Psoas muscle (tissue), 8 donors: ENCODE measurements around the gene SPATA6L. TPM values are rescaled to one million over a fixed set of nuclear protein-coding genes. Genes with fewer than 3 reads are reported as not detected.

Source experiments
- ATAC-seq, 4 donors: fragments of 200-7000 bp; cut with Tn5 transposase; one replicate each; pipeline ENCODE4 v1.9.1; 2020; ENCODE audit warnings: moderate library complexity in 3 of 4, mild to moderate bottlenecking in 2 of 4
- DNase-seq, 2 donors: peaks; one replicate each; pipeline ENCODE4 v3.0.0-alpha.2; 2020
- H3K27ac ChIP-seq: fragments of 200-600 bp; one replicate; pipeline ENCODE4 v1.8.0; 2022
- H3K27me3 ChIP-seq, 3 donors: fragments of 200-600 bp in 1 of 3; one replicate each; pipeline versions ENCODE4 v1.6.1 to v1.8.0; 2013 to 2022; ENCODE audit warnings: low read length in 2 of 3, mild to moderate bottlenecking in 2 of 3, moderate library complexity in 1 of 3; ENCODE audit not compliant: insufficient read depth in 3 of 3
- H3K36me3 ChIP-seq, 2 donors: fragments of 200-600 bp in 1 of 2; one replicate each; pipeline versions ENCODE4 v1.6.1 to v1.8.0; 2013 to 2022; ENCODE audit warnings: low read depth in 1 of 2, mild to moderate bottlenecking in 1 of 2, moderate library complexity in 1 of 2; ENCODE audit not compliant: insufficient read depth in 1 of 2
- H3K4me1 ChIP-seq: fragments of 200-600 bp; one replicate; pipeline ENCODE4 v1.8.0; 2022
- H3K4me3 ChIP-seq: fragments of 200-600 bp; one replicate; pipeline ENCODE4 v1.8.0; 2022; ENCODE audit warnings: mild to moderate bottlenecking
- H3K9me3 ChIP-seq: fragments of 200-600 bp; one replicate; pipeline ENCODE4 v1.8.0; 2022
- WGBS, 3 donors: extraction: QIAGEN DNeasy Blood & Tissue Kit; methylation state at CpG; one replicate each; pipeline versions ENCODE4 v1.1.6 to v1.1.7; 2013; 5-methylcytosine and 5-hydroxymethylcytosine counted together
- intact Hi-C, 2 donors: fragments of 100-400 bp; cut with DNase I; formaldehyde crosslinking; loops; one replicate each; pipeline versions ENCODE4 v1.11.0 to v1.14.2; 2022
- polyA plus RNA-seq, 3 donors: library from polyadenylated mRNA; stranded (reverse); fragments of 200-250 nt; gene quantifications; one replicate each; pipeline ENCODE4 v1.2.3, GENCODE V29; 2013
- total RNA-seq, 4 donors: library from RNA; stranded (reverse); fragmentation: NEBNext Ultra II Directional in 2 of 4; extraction: Animal tissue kit (Norgen Biotek cat#: 25700) in 2 of 4; gene quantifications; one replicate each; pipeline versions ENCODE4 v1.2.1 to v1.2.4, GENCODE V29; 2021 to 2023
- TF ChIP-seq, protein P1 (sequence below): fragments of 200-600 bp; IDR thresholded peaks from one replicate; pipeline ENCODE4 v1.8.0; 2022; ENCODE audit warnings: antibody characterized with exemption
- donor health status: healthy with polysubstance abuse.
- donor health status: DM: no; HTN: no; CAD: no; lungs with moderate emphysema.
- donor health status: Bipolar disorder and iron deficiency.
- donor health status: healthy.
- donor health status: DM: yes; HTN: yes; CAD: no.
- donor health status: DM: no; HTN: no; CAD: no.
- donor health status: DM: no; HTN: no; CAD: no.
- donor health status: DM: yes; HTN: yes; CAD: no.

SPATA6L gene
- total and polyA plus RNA-seq, 7 donors = 0.09 to 0.79 (median 0.22) TPM

- no peaks in the 10 kb centered on the region for H3K4me1 ChIP-seq
- DNase-seq = peak; percentile 20 to 63
- TF ChIP-seq, protein P1, sequence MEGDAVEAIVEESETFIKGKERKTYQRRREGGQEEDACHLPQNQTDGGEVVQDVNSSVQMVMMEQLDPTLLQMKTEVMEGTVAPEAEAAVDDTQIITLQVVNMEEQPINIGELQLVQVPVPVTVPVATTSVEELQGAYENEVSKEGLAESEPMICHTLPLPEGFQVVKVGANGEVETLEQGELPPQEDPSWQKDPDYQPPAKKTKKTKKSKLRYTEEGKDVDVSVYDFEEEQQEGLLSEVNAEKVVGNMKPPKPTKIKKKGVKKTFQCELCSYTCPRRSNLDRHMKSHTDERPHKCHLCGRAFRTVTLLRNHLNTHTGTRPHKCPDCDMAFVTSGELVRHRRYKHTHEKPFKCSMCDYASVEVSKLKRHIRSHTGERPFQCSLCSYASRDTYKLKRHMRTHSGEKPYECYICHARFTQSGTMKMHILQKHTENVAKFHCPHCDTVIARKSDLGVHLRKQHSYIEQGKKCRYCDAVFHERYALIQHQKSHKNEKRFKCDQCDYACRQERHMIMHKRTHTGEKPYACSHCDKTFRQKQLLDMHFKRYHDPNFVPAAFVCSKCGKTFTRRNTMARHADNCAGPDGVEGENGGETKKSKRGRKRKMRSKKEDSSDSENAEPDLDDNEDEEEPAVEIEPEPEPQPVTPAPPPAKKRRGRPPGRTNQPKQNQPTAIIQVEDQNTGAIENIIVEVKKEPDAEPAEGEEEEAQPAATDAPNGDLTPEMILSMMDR = no peak
- peak overlapping the region; percentile 46 for H3K27ac ChIP-seq
- peak overlapping the region; percentile 4 for H3K4me3 ChIP-seq
- intact Hi-C loops = no loop called here
- no peaks in the 10 kb centered on the region for H3K9me3 ChIP-seq
- peak; percentile 91 to 95 (median 93) for ATAC-seq
- H3K36me3 ChIP-seq = no peaks in the 10 kb centered on the region
- H3K27me3 ChIP-seq = no peaks in the 10 kb centered on the region
- WGBS, 3 donors = 30 to 43% (median 34%) methylated on average over 12 of the region's 12 CpGs
Observed at GRCh38 chr9:4583001-4583400, 83.3 kb downstream of the SPATA6L start.

DNA sequence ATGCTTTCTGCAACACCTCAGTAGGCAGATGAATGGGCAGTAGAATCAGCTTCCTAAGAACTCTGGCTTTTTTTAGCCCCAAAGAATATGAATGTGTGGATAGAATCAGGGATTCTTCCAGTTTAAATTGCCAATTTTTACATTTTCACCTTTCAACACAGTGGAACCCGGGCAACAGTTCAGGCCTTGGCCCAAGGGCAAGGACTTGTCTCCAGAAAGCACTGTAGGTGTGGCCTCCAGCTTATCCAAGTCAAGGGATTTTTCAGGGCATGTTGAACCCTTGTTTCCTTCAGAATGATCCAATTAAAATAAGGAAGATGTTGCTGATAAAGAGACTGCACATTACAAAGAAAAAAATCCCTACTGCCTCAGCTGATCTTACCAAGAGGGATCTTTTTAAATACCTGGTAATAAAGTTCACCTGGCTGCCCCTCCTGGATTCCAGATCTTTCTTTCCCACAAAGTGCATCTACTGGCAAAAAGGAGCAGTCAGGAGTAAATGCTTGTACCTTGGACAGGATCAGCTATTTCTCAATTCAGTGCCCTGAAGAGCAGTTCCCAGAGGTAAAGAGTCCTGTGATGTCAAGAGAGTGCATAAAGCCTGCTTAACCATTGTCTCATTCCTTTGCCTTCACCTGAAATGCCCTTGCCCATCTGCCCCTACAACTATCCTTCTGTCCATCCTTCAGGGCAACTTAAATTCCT, 84.3 kb downstream of the SPATA6L start:
- ATAC-seq = no peak
- Histone ChIP-seq H3K9me3 (no peaks in the 10 kb centered on the region), H3K36me3 (no peaks in the 10 kb centered on the region), H3K27ac (no peak overlapping the region), H3K4me3 (no peak overlapping the region), H3K27me3 (no peaks in the 10 kb centered on the region), H3K4me1 (no peaks in the 10 kb centered on the region)
- TF ChIP-seq, protein P1 = no peak
- intact Hi-C loops = no loop called here
- no peak for DNase-seq
- 38 to 54% (median 38%) methylated on average over 1 of the region's 1 CpG for WGBS, 3 donors

GRCh38 chr9:4581035-4581760, 85.1 kb downstream of the SPATA6L start:
- Histone ChIP-seq H3K27ac (no peak overlapping the region), H3K9me3 (no peaks in the 10 kb centered on the region), H3K4me3 (no peak overlapping the region), H3K4me1 (no peaks in the 10 kb centered on the region), H3K36me3 (no peaks in the 10 kb centered on the region), H3K27me3 (no peaks in the 10 kb centered on the region)
- intact Hi-C loops = no loop called here
- TF ChIP-seq, protein P1 = no peak
- ATAC-seq (no peak), DNase-seq (no peak)
- 62 to 68% (median 68%) methylated on average over 2 of the region's 2 CpGs for WGBS, 3 donors

DNA sequence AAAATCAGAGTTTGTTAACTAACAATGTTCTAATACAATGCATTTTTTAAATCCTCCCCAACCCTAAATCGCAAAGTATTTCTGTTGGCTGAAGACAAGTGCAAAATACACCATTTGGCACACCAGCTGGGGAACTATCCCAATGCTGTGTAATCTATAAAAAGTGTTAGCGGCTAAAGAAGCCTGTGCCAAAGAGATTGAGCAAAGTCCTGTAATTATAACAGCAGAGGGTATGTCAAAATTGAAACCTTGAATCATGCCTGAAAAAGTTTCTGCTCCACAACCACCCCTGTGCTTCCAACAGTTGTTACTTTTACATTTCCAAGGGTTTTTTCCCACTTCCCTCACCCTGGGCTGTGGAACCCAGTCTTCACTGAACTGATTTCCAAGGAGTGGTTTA, 87.3 kb downstream of the SPATA6L start:
- no peaks in the 10 kb centered on the region for H3K27me3 ChIP-seq
- intact Hi-C loops = no loop called here
- ATAC-seq = no peak
- TF ChIP-seq, protein P1 = no peak
- no peaks in the 10 kb centered on the region for H3K4me1 ChIP-seq
- DNase-seq = no peak
- 41 to 60% (median 45%) methylated on average over 2 of the region's 2 CpGs for WGBS, 3 donors
- H3K9me3 ChIP-seq = no peaks in the 10 kb centered on the region
- no peak overlapping the region for H3K27ac ChIP-seq
- no peaks in the 10 kb centered on the region for H3K36me3 ChIP-seq
- H3K4me3 ChIP-seq = no peak overlapping the region
